Measurements from ENCODE around the gene THRB. TPM values are rescaled to one million over a fixed set of nuclear protein-coding genes. Genes with fewer than 3 reads are reported as not detected.
A peak's percentile ranks its signal among the peaks of the same experiment; 100 is the strongest.

THRB gene
- total RNA-seq, 6 donors from 2014 or later: 5.5 to 15.2 (median 12.0) TPM

GRCh38 chr3:24224666-24225384, 269.8 kb downstream of the THRB start:
- no peaks in the 10 kb centered on the region for H3K27me3 ChIP-seq
- no peak for TF ChIP-seq POLR2A (IDR thresholded peaks at IDR 0.05)
- TF ChIP-seq POLR2AphosphoS5 (IDR thresholded peaks at IDR 0.05): no peak
- TF ChIP-seq EP300 (IDR thresholded peaks at IDR 0.05): no peak
- no peak for TF ChIP-seq CTCF (IDR thresholded peaks at IDR 0.05)
- H3K36me3 ChIP-seq: peaks cover 0 to 3% (median 0%) of the 10 kb centered on the region in 4 donors
- WGBS, 2 donors: 77 to 81% methylated on average over 4 of the region's 4 CpGs
- no peaks in the 10 kb centered on the region for H3K9me3 ChIP-seq
- ATAC-seq (ENCODE audit: low FRiP score in 2 of 2) (no peak), DNase-seq (no peak)
- no peak overlapping the region for H3K4me3 ChIP-seq
- H3K4me1 ChIP-seq: peaks cover 0 to 14% (median 0%) of the 10 kb centered on the region in 4 donors
- no peak overlapping the region for H3K27ac ChIP-seq

- Histone ChIP-seq H3K4me1 (peaks cover 0 to 14% (median 0%) of the 10 kb centered on the region in 4 donors), H3K27ac (no peak overlapping the region), H3K4me3 (no peak overlapping the region), H3K9me3 (no peaks in the 10 kb centered on the region), H3K27me3 (no peaks in the 10 kb centered on the region), H3K36me3 (peaks cover 0 to 3% (median 0%) of the 10 kb centered on the region in 4 donors)
- no peak for ATAC-seq (ENCODE audit: low FRiP score in 2 of 2)
- no peak for DNase-seq
- no peak for TF ChIP-seq EP300 (IDR thresholded peaks at IDR 0.05)
- no peak for TF ChIP-seq CTCF (IDR thresholded peaks at IDR 0.05)
- TF ChIP-seq POLR2AphosphoS5 (IDR thresholded peaks at IDR 0.05): no peak
- TF ChIP-seq POLR2A (IDR thresholded peaks at IDR 0.05): no peak
- WGBS, 2 donors: 69 to 76% methylated on average over 3 to 4 of the region's 4 CpGs
These were observed 272.4 kb downstream of the THRB start for GRCh38 chr3:24222165-24222805.

GRCh38 chr3:24220859-24221657, 273.6 kb downstream of the THRB start:
- ATAC-seq (ENCODE audit: low FRiP score in 2 of 2): peak in 1 of 2 donors; percentile 84
- DNase-seq: no peak
- no peaks in the 10 kb centered on the region for H3K9me3 ChIP-seq
- peaks cover 0 to 14% (median 0%) of the 10 kb centered on the region in 4 donors for H3K4me1 ChIP-seq
- TF ChIP-seq POLR2A (IDR thresholded peaks at IDR 0.05) (no peak), EP300 (IDR thresholded peaks at IDR 0.05) (no peak), POLR2AphosphoS5 (IDR thresholded peaks at IDR 0.05) (no peak), CTCF (IDR thresholded peaks at IDR 0.05) (no peak)
- H3K36me3 ChIP-seq: no peaks in the 10 kb centered on the region
- H3K27ac ChIP-seq: no peak overlapping the region
- 60 to 61% methylated on average over 4 of the region's 4 CpGs for WGBS, 2 donors
- H3K4me3 ChIP-seq: no peak overlapping the region
- no peaks in the 10 kb centered on the region for H3K27me3 ChIP-seq

DNA sequence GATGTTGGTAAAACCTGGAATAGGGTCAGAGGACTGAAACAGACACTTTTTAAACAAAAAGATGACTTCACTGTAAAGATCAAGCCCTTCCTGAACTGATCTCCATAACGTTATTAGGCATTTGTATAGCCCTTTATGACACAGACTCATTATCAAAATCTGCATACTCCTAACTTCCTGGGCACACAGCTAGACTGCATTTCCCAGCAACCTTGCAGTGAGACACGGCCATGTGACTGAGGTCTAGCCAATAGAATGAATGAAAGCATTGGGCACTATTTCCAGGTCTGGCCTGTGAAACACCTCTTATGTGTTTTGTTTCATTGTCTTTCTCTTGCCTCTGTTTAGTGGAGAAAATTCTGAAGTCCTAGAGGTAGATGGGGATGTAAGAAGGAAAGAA, 279.1 kb downstream of the THRB start:
- no peak for ATAC-seq (ENCODE audit: low FRiP score in 2 of 2)
- H3K4me3 ChIP-seq: no peak overlapping the region
- no peaks in the 10 kb centered on the region for H3K27me3 ChIP-seq
- WGBS, 2 donors: 78 to 84% methylated on average over 2 of the region's 2 CpGs
- no peaks in the 10 kb centered on the region for H3K9me3 ChIP-seq
- no peaks in the 10 kb centered on the region for H3K36me3 ChIP-seq
- TF ChIP-seq POLR2AphosphoS5 (IDR thresholded peaks at IDR 0.05) (no peak), CTCF (IDR thresholded peaks at IDR 0.05) (no peak), POLR2A (IDR thresholded peaks at IDR 0.05) (no peak), EP300 (IDR thresholded peaks at IDR 0.05) (no peak)
- DNase-seq: no peak
- no peak overlapping the region for H3K27ac ChIP-seq
- H3K4me1 ChIP-seq: peaks cover 0 to 8% (median under 1%) of the 10 kb centered on the region in 4 donors

Measured in upper lobe of left lung (tissue), 6 donors.